H1 (cell line): Measurements from ENCODE around the gene ITPK1. TPM values are rescaled to one million over a fixed set of nuclear protein-coding genes. Genes with fewer than 3 reads are reported as not detected.

Source experiments
- CTCF ChIA-PET: fragments of 300-600 bp; sonication (Branson Sonifier 250); formaldehyde crosslinking; loops from one replicate; lab custom pipeline; 2021; ENCODE audit not compliant: partially characterized antibody; lab: Charles Lee
- POLR2A ChIA-PET: fragments of 300-600 bp; sonication (Branson Sonifier 250); formaldehyde crosslinking; loops from one replicate; lab custom pipeline; 2021; ENCODE audit warnings: inconsistent platforms; ENCODE audit not compliant: partially characterized antibody; lab: Charles Lee
- DNase-seq, 2 experiments: peaks; one replicate each; pipeline versions ENCODE4 v3.0.0 to v3.0.0-alpha.2; 2010 to 2022; ENCODE audit warnings: low spot score in 2 of 2, low read depth in 1 of 2, mixed read lengths in 1 of 2
- FAIRE-seq: peaks from 2 replicates; lab custom pipeline; 2011; peaks lifted over from hg19 to GRCh38; lab: Jason Lieb, UNC
- H2AFZ ChIP-seq: 2 replicates; pipeline ENCODE4 v1.8.1; 2012; ENCODE audit warnings: low read length, inconsistent platforms
- H2AK5ac ChIP-seq: 2 replicates; pipeline ENCODE4 v1.6.1; 2013; ENCODE audit warnings: low read depth, low read length
- H2BK120ac ChIP-seq: replicated peaks from 2 replicates; pipeline ENCODE3; 2013; ENCODE audit warnings: low read depth, low read length, inconsistent platforms
- H2BK12ac ChIP-seq: 2 replicates; pipeline ENCODE4 v1.6.1; 2013; ENCODE audit warnings: low read depth, low read length
- H2BK15ac ChIP-seq: 2 replicates; pipeline ENCODE4 v1.6.1; 2013; ENCODE audit warnings: low read length
- H2BK20ac ChIP-seq: 2 replicates; pipeline ENCODE4 v1.6.1; 2013; ENCODE audit warnings: low read length
- H2BK5ac ChIP-seq: 2 replicates; pipeline ENCODE4 v1.6.1; 2013; ENCODE audit warnings: low read depth, low read length
- H3K14ac ChIP-seq: 2 replicates; pipeline ENCODE4 v1.6.1; 2013; ENCODE audit warnings: inconsistent platforms; ENCODE audit not compliant: insufficient read length
- H3K18ac ChIP-seq: 2 replicates; pipeline ENCODE4 v1.6.1; 2013; ENCODE audit warnings: low read length; ENCODE audit errors: extremely low read depth
- H3K23ac ChIP-seq: 2 replicates; pipeline ENCODE4 v1.6.1; 2013; ENCODE audit warnings: inconsistent platforms; ENCODE audit not compliant: insufficient read length
- H3K23me2 ChIP-seq: 2 replicates; pipeline ENCODE4 v1.6.1; 2013; ENCODE audit warnings: low read depth, low read length
- H3K27ac ChIP-seq: 2 replicates; pipeline ENCODE4 v1.6.1; 2011; ENCODE audit warnings: low read depth, low read length, inconsistent platforms
- H3K27me3 ChIP-seq, 4 experiments: replicated peaks in 1 of 4; 1 replicate in 1 of 4; 2 replicates in 3 of 4; pipeline versions ENCODE4 v1.6.1 to v1.8.1; 2011 to 2013; ENCODE audit warnings: low read length in 3 of 4, mild to moderate bottlenecking in 3 of 4, inconsistent platforms in 2 of 4, mixed read lengths in 2 of 4, moderate library complexity in 1 of 4; ENCODE audit not compliant: control insufficient read depth in 3 of 4, insufficient read depth in 3 of 4; ENCODE audit errors: extremely low read depth in 1 of 4
- H3K36me3 ChIP-seq, 4 experiments: 2 replicates each; pipeline versions ENCODE4 v1.6.1 to v1.8.1; 2011 to 2013; ENCODE audit warnings: mild to moderate bottlenecking in 4 of 4, low read length in 3 of 4, moderate library complexity in 2 of 4, control low read depth in 1 of 4, inconsistent platforms in 1 of 4; ENCODE audit not compliant: insufficient read depth in 4 of 4, control insufficient read depth in 2 of 4
- H3K4ac ChIP-seq: replicated peaks from 2 replicates; pipeline ENCODE3; 2013; ENCODE audit warnings: low read length, low read depth, mixed read lengths, inconsistent platforms; ENCODE audit not compliant: insufficient read length
- H3K4me1 ChIP-seq, 4 experiments: replicated peaks in 1 of 4; 1 replicate in 1 of 4; 2 replicates in 3 of 4; pipeline versions ENCODE4 v1.6.1 to v1.8.1; 2011 to 2013; ENCODE audit warnings: low read length in 3 of 4, inconsistent platforms in 2 of 4, mixed read lengths in 1 of 4; ENCODE audit not compliant: insufficient read depth in 4 of 4, control insufficient read depth in 3 of 4
- H3K4me2 ChIP-seq, 2 experiments: 2 replicates each; pipeline versions ENCODE4 v1.6.1 to v1.8.1; 2011 to 2013; ENCODE audit warnings: low read depth in 2 of 2, low read length in 2 of 2, control low read depth in 1 of 2, inconsistent platforms in 1 of 2, mild to moderate bottlenecking in 1 of 2; ENCODE audit not compliant: insufficient read depth in 1 of 2
- H3K4me3 ChIP-seq, 4 experiments: fragments of 200-600, 300-600 bp in 1 of 4; sonication (generic), shearing (Covaris generic), sonication (Bioruptor Twin) in 1 of 4; 2 replicates each; pipeline versions ENCODE4 v1.5.1 to v1.8.1; 2011 to 2016; ENCODE audit warnings: low read length in 4 of 4, low read depth in 3 of 4, control low read depth in 2 of 4, inconsistent platforms in 2 of 4, mild to moderate bottlenecking in 2 of 4, mixed read lengths in 1 of 4, moderate library complexity in 1 of 4; ENCODE audit not compliant: insufficient read depth in 2 of 4; ENCODE audit errors: extremely low read depth in 1 of 4
- H3K56ac ChIP-seq: replicated peaks from 2 replicates; pipeline ENCODE3; 2013; ENCODE audit warnings: low read depth, mild to moderate bottlenecking, mixed read lengths, low read length, inconsistent platforms; ENCODE audit not compliant: insufficient read length
- H3K79me1 ChIP-seq: 2 replicates; pipeline ENCODE4 v1.6.1; 2013; ENCODE audit warnings: low read depth, low read length, control low read depth
- H3K79me2 ChIP-seq, 2 experiments: 2 replicates each; pipeline versions ENCODE4 v1.6.1 to v1.8.1; 2012 to 2013; ENCODE audit warnings: low read length in 2 of 2, mild to moderate bottlenecking in 2 of 2, inconsistent platforms in 1 of 2; ENCODE audit not compliant: insufficient read depth in 2 of 2, control insufficient read depth in 1 of 2
- H3K9ac ChIP-seq, 4 experiments: replicated peaks in 1 of 4; 1 replicate in 1 of 4; 2 replicates in 3 of 4; pipeline versions ENCODE4 v1.6.1 to v1.8.1; 2011 to 2013; ENCODE audit warnings: low read depth in 3 of 4, low read length in 3 of 4, control low read depth in 2 of 4, mild to moderate bottlenecking in 2 of 4, moderate library complexity in 2 of 4, inconsistent platforms in 1 of 4; ENCODE audit errors: extremely low read depth in 1 of 4
- H3K9me3 ChIP-seq, 2 experiments: 2 replicates each; pipeline versions ENCODE4 v1.6.1 to v1.8.1; 2012 to 2013; ENCODE audit warnings: mild to moderate bottlenecking in 2 of 2, moderate library complexity in 2 of 2, control low read depth in 1 of 2, inconsistent platforms in 1 of 2, low read depth in 1 of 2, low read length in 1 of 2, mixed read lengths in 1 of 2; ENCODE audit not compliant: insufficient read depth in 2 of 2
- H4K20me1 ChIP-seq, 2 experiments: replicated peaks in 1 of 2; 2 replicates each; pipeline versions ENCODE3 to v1.8.1; 2011 to 2013; ENCODE audit warnings: inconsistent platforms in 2 of 2, low read length in 2 of 2, mild to moderate bottlenecking in 1 of 2; ENCODE audit not compliant: insufficient read depth in 2 of 2, control insufficient read depth in 1 of 2
- H4K5ac ChIP-seq: 2 replicates; pipeline ENCODE4 v1.6.1; 2013; ENCODE audit warnings: low read length, low read depth, mixed read lengths, inconsistent platforms; ENCODE audit not compliant: insufficient read length
- H4K8ac ChIP-seq: 2 replicates; pipeline ENCODE4 v1.8.0; 2013; ENCODE audit warnings: mild to moderate bottlenecking, moderate library complexity, low read length, inconsistent platforms; ENCODE audit not compliant: insufficient read depth; ENCODE audit errors: extremely low read depth
- H4K91ac ChIP-seq: replicated peaks from 2 replicates; pipeline ENCODE3; 2013; ENCODE audit warnings: low read length, mixed read lengths, inconsistent platforms; ENCODE audit not compliant: insufficient read length
- BCL11A ChIP-seq, 2 experiments: IDR thresholded peaks; one replicate each; pipeline ENCODE4 v1.6.1; 2011; ENCODE audit warnings: low read depth in 2 of 2, low read length in 2 of 2, mild to moderate bottlenecking in 2 of 2
- CTCF ChIP-seq, 3 experiments: IDR thresholded peaks; 1 replicate in 2 of 3; 2 replicates in 1 of 3; pipeline versions ENCODE4 v1.5.1 to v1.6.1; 2011; ENCODE audit warnings: low read length in 3 of 3, mild to moderate bottlenecking in 3 of 3, inconsistent platforms in 2 of 3, low read depth in 1 of 3, moderate library complexity in 1 of 3; ENCODE audit not compliant: insufficient read depth in 1 of 3; ENCODE audit errors: control extremely low read depth in 1 of 3
- EZH2 ChIP-seq: fragments of 200-600 bp; sonication (generic); IDR thresholded peaks from 2 replicates; pipeline ENCODE4 v1.7.1; 2012; ENCODE audit warnings: low read depth, mild to moderate bottlenecking, moderate library complexity, low read length, inconsistent platforms; ENCODE audit not compliant: severe bottlenecking
- whole genome bisulfite sequencing, 2 experiments: shearing (Covaris generic) in 1 of 2; methylation state at CpG; one replicate each; pipeline versions ENCODE4 v1.1.6 to v1.1.7; 2013 to 2015; ENCODE audit warnings: low lambda C conversion rate in 2 of 2, mixed read lengths in 2 of 2, inconsistent platforms in 1 of 2, low coverage in 1 of 2, missing lambda C conversion rate in 1 of 2; ENCODE audit not compliant: insufficient replicate concordance in 2 of 2, insufficient coverage in 1 of 2, insufficient read length in 1 of 2; ENCODE audit errors: extremely low coverage in 1 of 2, missing lambda C conversion rate in 1 of 2; 5-methylcytosine and 5-hydroxymethylcytosine counted together
- polyA plus RNA-seq, 7 experiments: library from polyadenylated mRNA; depleted of rRNA in 3 of 7; stranded (reverse) in 5 of 7; unstranded in 2 of 7; fragments of >200 nt in 5 of 7; fragments of 200-250 nt in 2 of 7; gene quantifications; 1 replicate in 5 of 7; 2 replicates in 1 of 7; 4 replicates in 1 of 7; pipeline versions ENCODE4 v1.2.1 to v1.2.3, GENCODE V29; 2011 to 2013; ENCODE audit warnings: missing spikeins in 2 of 7, mixed read lengths in 2 of 7
- total RNA-seq: library from RNA; stranded (reverse); fragmentation: NEBNext Ultra II Directional; extraction: Animal tissue kit (Norgen Biotek cat#: 25700); gene quantifications from 2 replicates; pipeline ENCODE4 v1.2.1, GENCODE V29; 2021

Gene ITPK1
- total and polyA plus RNA-seq, 2 of the 8 experiments (the other 6 are each of a cell fraction or from before 2014, with no cell fraction given) = 108 to 143 TPM

- H3K4ac ChIP-seq = no peak overlapping the region
- H3K4me1 ChIP-seq = peaks cover 0 to 30% (median 19%) of the 10 kb centered on the region in 4 experiments; a peak in 6 of 7 replicates
- H4K8ac ChIP-seq = no peak overlapping the region
- 0 out of 2 replicates have a peak overlapping the region, but pooled peaks have one; percentile 17 for H3K27ac ChIP-seq
- H3K36me3 ChIP-seq = peaks cover 0 to 4% (median 0%) of the 10 kb centered on the region in 4 experiments; a peak in 1 of 8 replicates
- no peak overlapping the region for H2AFZ ChIP-seq
- H3K23me2 ChIP-seq = no peaks in the 10 kb centered on the region
- no peaks in the 10 kb centered on the region for H3K9me3 ChIP-seq
- H3K56ac ChIP-seq = no peak overlapping the region
- no peak overlapping the region for H2BK15ac ChIP-seq
- H4K20me1 ChIP-seq = peaks cover 6 to 10% of the 10 kb centered on the region in 2 experiments
- no peak overlapping the region for H2BK20ac ChIP-seq
- no peak for DNase-seq
- H3K9ac ChIP-seq = peak overlapping the region in 1 of 4 experiments; percentile 42; a peak in 2 of 7 replicates
- H2BK5ac ChIP-seq = no peak overlapping the region
- 0 out of 2 replicates have a peak overlapping the region, but pooled peaks have one; percentile 24 for H2AK5ac ChIP-seq
- H3K4me2 ChIP-seq = no peak overlapping the region
- CTCF ChIA-PET = interaction anchor here (0.6 to 8.8 kb wide), 12 partner anchors 9 to 126 kb away, joined by 3 to 71 read pairs (median 4); no protein-coding TSS in a partner anchor
- TF ChIP-seq CTCF (IDR thresholded peaks at IDR 0.05; ENCODE audit: control extremely low read depth in 1 of 3, insufficient read depth in 1 of 3, low read depth in 1 of 3, low read length in 3 of 3) (peak in 1 of 3 experiments; percentile 7; a peak in 1 of 4 replicates), EZH2 (no peak), BCL11A (IDR thresholded peaks at IDR 0.05; ENCODE audit: low read depth in 2 of 2, low read length in 2 of 2) (no peak)
- TF ChIP-seq, all 59 proteins: peak for 1
- Histone ChIP-seq H3K79me1 (peaks cover 26% of the 10 kb centered on the region), H3K4me3 (no peak overlapping the region), H4K5ac (no peak overlapping the region), H4K91ac (no peak overlapping the region), H3K23ac (no peak overlapping the region), H2BK120ac (no peak overlapping the region), H3K27me3 (no peaks in the 10 kb centered on the region), H3K79me2 (peaks cover 0 to 71% of the 10 kb centered on the region in 2 experiments; a peak in 2 of 4 replicates), H3K18ac (no peak overlapping the region), H2BK12ac (no peak overlapping the region), H3K14ac (no peak overlapping the region)
- WGBS, 2 experiments = 81% methylated on average over 14 of the region's 14 CpGs; no CpG with 5 or more reads in 1 of the 2 experiments
- POLR2A ChIA-PET = no interaction called here
- FAIRE-seq = no peak
These were observed 96.3 kb downstream of the ITPK1 start for GRCh38 chr14:93019367-93019843.
